HG02884 (cell line): ENCODE measurements around the gene KCNF1.
"Not testable (repeated sequence)": the region's sequence is repeated elsewhere in the genome, so short reads cannot be mapped to it uniquely, and the experiment has no call there.

Experiments used
- ATAC-seq: cut with Tn5 transposase; IDR thresholded peaks from one replicate; pipeline ENCODE4 v1.9.1; 2021; ENCODE audit warnings: mild to moderate bottlenecking, moderate library complexity; ENCODE audit not compliant: unreplicated experiment

The KCNF1 gene

DNA sequence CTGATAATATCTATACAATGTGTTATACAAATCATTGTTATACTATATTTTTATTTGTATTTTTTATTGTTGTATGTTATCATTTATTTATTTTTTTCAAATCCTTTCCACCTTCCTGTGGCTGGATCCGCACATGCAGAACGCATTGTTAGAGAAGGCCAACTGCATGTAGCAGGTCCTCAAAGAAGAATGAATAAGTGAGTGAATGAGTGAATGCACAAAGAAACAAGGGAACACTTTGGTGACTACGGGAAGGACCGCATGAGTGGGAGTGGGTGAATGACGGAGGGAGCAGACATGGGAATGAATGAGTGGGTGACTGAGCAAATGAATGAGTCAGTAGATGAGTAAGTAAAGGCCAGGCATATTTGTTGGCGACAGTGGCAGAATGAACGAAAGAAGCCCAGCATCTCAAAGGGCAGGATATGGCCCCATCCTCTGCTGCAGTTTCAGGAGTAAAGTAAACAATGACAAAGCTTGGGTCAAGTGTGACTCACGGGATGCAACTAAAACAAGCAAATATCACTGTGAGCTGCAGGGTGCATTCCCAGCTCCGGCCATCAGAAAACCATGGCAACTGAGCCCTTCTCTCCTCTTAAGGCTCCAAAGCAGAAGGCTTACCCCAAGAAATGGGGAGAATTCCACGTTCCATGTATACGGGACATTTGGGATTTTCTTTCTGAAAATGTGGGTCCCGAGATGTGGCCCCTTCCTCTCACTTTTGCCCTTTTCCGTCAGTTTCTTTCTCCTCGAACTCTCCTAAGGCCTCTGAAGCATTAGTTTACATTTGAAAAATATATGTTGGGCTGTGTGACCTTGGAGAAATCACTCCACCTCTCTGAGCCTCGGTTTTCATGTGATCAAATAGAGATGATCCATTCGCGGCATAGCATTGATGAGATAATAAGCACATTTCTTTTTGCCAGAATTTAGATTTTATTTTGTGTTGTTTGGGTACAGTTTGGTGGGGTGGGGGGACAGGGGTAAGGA lies 24.5 kb downstream of the KCNF1 start:
- ATAC-seq: no peak

DNA sequence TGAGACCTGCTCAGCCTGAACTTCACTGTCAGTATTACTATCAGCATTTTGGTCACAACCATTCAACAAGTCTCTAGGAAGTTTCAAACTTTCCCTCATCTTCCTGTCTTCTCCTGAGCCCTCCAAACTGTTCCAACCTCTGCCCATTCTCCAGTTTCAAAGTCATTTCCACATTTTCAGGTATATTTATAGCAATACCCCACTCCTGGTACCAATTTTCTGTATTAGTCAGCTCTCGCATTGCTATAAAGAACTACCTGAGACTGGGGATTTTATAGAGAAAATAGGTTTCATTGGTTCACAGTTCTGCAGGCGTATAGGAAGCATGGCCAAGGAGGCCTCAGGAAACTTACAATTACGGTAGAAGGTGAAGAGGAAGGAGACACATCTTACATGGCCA lies 27.3 kb downstream of the KCNF1 start:
- ATAC-seq: no peak

DNA sequence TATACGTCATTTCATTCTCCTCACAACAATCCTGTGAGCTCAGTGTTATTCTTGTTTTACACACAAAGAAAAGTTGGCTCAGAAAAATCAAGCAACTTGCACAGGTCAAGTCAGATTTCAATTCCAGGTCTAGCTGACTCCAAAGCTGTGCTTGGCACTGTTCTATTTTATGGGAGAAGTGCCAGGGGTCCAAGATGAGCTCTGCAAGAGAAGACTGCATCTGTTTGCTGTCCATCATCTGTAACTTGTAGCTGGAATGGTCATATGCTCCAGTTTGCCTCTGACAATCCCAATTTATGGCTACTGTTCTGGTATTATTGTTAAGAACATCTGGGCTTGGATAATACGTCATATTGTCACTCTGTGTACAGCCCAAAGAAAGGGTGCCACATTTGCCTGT lies 28.9 kb downstream of the KCNF1 start:
- no peak for ATAC-seq

DNA sequence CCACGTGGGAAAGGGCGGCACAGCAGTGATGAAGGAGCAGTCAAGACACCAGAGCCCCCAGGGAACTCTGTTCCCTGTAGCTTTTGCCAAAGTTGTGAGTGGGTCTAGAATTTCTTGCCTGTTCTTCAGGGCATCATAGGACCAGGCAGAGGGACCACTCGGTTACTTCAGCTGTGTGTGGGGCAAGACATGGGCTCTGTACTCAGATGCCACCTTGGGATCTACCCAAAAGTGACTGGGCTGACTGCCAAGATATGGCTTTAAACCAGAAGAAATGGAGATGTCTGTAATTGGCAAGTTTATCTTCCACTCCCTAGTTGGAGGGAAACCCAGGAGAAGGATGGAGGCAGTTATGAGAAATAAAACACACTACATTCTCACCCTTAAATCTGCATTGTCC lies 29.6 kb downstream of the KCNF1 start:
- ATAC-seq: no peak

DNA sequence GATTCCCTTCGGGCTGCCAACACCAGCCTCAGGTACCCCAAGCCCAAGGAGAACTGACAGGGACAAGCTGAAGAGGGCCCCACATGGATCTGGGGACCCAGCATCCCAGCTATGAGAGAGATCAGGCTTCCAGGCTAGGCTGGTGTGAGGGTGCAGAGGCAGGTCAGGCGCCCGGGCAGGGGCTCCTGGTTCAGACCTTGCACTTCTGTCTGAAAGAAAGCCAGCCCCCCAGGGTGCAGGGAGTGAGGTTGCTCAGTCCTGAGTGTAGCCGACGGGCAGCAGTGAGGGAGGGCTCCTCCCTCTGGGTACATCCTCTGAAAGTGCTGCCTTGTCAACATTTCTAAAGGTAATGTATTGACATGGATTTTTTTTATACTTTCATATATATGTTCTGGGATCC lies 33.1 kb downstream of the KCNF1 start:
- no peak for ATAC-seq

DNA sequence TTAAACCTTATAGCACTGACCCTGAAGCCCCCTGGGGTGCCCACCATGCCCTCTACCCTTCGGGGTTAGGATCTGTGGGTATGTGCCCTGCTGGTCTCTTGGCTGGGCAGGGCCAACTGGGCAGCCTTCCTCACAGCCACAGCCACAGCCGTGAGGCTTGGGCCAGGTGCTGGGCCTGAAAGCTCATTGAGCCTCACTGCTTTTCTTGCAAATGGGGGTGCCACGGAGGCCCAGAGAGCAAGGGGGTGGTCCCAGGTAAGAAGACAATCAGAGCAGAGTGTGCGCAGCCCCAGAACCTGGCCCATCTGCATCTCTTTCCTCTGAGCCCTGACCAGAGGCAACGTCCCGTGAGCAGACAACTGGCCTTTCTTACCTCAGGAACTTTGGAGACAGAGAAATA lies 34.7 kb downstream of the KCNF1 start:
- ATAC-seq: no peak

DNA sequence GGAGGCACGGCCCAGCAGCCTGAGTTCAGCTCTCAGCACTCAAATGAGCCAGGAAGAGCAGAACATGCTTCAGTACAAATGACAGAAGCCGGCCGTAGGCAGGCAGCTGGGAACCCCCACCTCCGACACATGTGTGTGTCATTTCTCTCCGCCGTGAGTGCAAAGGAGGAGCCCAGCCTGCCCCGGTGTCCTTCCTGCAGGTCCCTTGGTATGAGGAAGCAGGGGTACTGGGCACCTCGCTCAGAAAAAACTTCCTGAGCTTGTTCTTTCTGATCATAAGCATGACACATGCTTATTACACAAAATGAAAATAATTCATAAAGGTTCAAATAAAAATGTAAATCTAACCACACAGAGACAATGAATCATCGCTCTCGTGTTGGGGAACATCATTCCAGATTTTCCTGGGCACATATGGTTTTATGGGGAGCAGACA lies 35.3 kb downstream of the KCNF1 start:
- no peak for ATAC-seq

DNA sequence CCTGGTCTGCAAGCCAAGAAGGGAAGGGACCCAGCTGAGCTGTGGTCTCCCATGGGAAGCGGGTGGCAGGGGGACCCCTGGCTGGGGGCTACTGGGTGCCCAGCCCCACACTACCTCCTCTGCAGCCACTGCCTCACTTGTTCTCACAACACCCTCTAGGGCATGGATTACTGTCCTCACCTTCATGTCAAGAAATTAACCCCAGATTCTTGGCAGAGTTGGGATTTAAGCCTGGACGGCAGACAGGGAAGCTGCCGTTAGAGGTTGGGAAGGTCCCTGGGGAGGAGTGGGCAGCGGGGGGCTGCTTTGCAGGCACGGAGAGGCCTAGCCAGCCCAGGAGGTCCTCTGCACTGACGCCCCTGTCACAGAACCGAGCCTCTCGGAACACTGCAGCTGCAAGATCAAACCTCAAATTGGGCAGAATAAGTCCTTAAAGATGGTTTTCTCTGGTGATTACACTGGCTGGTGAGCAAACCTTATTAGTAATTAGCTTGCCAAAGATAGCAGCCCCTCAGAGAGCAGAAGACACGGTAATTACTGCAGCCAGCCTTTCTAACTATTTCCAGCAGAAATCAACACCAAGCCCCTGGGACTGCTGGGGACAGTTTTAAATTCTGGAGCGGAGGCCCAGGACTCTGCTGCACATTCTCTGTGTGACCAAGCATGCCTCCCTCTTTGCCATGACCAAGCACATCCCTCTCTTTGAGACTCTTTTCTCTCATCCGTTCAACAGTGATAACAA lies 35.9 kb downstream of the KCNF1 start:
- ATAC-seq: no peak

DNA sequence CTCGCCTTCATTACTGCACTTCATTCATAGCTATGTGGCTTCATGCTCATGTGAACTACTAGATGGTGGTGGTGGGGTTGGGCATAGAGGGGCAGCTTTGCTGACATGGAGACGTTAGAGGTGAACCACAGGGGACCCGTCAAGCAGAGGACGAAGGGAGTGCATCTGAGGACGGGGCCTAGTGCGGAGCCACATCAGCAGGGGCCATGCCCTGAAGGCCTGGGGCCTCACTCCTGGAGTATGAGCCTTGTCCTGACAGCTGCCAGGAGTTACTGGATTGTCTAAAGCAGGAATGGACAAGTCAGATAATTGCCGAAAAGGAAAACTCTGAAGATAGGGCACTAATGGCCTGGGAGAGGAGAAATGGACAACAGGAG lies 36.4 kb downstream of the KCNF1 start:
- no peak for ATAC-seq

DNA sequence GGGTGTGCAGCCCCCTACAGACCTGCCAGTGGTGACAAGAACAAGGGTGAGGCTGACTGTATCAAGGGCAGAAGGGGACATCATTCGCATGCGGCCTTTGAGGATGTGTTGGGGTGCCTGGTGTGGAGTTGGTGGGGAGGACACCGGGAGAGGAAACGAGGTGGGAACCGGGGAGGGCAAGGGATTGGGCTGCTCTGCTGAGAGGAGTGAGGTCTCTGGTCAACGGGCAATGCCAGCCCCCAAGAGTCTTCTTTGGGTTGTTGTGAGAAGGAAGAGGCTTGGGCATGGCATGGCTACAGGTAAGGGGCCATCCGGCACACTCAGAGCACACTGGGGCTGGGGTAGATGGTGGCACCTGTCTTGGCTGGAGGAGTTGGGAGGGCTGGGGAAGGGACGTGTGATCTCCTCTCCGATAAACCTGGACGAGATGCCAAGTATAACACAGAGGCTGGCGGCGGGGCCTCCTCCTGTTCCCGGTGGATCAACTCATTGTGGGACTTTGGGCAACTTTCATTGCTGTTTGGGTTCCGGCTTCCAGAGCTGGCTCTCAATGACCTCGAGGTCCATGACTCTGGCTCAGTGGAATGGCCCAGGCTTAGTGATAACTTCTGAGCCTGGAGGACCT lies 37.0 kb downstream of the KCNF1 start:
- no peak for ATAC-seq

DNA sequence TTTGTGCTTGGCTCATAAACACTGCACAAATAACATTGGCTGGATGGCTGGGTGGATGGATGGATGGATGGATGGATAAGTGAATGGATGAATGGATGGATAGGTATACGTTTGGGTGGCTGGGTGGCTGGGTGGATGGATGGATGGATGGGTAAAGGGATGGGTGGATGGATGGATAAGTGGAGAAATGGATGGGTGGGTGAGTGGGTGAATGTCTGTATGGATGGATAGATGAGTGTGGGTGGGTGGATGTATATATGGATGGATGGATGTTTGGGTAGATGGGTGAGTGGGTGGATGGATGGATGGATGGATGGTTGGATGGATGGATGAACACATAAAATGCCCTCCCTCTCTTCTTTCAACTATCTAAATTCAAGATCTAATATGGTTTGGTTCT lies 38.1 kb downstream of the KCNF1 start:
- ATAC-seq: no peak

DNA sequence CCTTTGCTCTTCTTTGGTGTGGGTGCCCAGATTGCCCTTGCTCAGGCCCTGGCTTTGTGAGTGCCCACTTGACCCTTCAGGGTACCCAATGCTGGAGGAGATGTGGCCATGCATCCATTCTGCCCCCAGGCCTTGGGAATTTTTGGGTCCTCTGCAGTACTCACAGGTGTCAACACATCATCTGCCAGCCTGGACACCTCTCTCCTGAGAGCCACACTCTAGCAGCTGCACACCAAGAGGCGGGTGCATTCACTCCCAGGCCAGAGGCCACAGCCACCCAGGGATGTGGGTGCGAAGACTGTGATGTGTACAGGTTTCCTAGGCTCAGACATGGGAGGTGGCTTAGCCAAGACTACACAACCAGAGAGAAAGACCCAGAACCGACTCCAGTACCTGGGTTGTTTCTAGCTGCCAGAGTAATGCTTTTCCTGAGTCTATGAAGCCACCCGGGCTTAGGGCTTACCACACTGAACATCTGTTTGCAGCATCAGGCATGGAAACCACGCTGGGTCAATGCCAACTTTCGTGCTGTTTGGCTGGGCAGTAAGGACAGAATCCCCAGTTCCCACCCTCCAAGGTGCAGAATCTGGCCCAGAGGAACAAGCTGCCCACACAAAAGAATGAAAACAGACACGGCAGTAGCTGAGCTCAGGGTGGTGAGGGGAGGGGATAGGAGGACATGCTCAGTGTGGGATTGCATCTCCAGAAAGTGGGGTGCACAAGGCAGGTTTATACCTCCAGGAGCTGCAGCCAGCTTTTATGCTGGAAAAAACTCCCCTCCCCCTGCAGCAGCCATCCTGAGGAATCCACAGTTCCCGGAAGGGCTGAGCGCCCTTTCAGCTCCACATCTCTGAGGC lies 40.1 kb downstream of the KCNF1 start:
- no peak for ATAC-seq

DNA sequence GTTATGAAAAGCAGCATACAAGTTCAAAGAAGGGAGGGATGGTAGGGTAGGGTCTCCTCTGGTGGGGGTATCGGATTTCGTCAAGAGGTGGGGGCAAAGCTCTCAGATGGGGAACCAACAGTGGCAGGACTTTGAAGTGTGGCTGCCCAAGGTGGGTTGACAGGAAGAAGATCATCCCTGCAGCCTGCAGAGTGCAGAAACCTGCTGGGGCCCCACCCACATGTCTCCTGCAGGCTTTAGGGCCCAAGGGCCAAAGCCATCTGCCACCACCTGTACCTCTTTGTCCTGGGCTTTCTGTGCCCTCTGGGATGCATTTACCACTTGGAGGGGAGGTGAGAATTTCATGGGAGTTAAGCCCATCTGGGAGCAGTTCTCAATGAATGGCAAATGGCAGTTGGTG lies 42.7 kb downstream of the KCNF1 start:
- ATAC-seq: no peak

DNA sequence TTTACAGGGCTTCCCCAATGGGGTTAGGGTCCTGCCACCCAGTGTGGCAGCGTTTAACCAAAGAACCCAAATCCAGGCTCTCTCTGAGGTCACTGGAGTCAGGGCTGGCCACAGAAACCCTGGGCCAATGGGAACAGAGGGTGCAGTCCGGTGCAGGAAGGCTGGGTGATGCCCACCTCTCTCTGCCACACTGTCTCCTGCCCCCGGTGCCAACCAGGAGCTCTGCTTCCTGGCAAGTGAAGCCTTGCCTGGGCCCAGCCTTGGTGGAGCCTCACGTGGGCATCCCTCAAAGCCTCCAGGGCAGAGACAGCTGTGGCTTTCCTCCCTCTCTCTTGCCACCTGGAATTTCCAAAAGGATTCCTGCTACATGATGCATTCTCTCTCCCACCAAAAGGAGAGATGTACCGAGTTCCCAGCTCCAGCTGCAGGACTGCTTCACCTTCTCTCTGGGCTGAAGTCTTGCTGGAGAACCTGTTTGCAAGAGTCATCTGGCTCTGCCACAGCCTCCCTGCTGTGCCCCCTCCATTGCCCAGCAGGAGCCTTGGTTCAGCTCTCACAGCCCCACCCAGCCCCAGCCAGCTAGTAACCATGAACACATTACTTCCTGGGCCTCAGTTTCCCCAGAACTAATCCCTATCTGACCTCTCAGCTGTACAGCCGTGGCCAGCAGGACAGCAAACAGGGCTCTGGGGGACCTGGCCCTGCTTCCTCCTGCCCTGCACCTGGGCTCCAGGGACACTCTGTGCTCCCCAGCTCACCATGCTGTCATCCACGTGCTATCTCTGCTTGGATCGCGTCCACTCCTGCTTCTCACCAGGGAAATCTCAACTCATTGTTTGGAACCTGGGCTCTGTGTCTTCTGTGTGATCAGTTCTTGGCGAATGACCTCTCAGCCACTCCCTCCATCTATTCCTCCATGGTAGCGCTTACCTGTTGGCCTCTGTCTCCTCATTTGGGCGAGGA lies 43.4 kb downstream of the KCNF1 start:
- no peak for ATAC-seq

DNA sequence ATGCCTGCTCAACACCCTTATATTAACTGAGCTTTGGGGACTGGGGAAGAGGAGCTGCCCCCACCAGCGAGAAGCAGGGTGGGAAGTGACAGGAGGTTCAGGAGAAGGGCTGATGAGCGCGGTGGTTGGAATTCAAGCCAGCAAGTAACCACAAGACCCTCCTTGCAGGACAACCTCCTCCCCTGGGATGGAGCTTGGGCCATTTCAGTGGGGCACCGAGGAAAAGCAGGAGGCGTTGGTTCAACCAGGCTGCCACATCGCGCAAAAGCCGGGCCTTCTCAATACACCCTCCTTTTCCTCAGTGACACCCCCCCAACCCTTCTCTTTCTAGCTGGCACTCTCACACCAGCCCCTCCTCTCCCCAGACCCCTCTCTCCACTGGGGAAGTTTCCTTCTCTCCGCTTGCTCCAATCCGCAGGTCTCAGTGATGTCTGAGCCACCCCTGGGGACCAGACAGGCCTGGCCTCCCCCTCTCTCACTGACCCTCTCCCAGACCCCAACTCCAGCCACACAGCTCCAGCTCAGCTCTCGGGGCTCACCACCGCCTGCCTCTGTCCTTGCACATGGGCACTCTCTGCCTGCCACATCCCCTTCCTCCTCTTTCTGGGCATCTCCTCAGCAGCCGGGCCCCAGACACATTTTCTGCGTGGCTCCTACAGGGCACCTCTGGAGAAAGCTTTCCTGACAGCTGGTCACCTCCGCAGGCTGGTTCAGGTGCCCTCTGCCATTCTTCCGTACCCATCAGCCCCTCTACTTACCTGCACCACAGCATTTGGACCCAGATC lies 44.5 kb downstream of the KCNF1 start:
- ATAC-seq: no peak

DNA sequence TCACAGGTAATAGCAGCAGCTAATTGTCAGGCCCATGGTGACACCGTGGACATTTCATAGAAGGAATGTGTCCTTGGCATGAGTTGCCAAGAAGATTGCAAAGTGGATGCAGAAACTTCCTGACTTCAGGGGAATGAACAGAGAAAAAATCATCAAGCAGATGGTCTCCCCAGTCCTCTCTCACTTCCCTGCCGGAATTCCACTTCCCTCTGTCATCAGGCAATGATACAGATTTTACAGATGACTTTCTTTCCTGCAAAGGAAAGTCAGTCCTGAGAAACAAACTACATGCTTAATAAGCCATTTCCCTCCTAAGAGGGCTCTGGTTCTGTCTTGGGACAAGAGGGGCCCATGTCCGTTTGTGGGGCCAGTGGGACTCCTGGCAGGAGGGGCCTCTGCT lies 45.7 kb downstream of the KCNF1 start:
- ATAC-seq: no peak

DNA sequence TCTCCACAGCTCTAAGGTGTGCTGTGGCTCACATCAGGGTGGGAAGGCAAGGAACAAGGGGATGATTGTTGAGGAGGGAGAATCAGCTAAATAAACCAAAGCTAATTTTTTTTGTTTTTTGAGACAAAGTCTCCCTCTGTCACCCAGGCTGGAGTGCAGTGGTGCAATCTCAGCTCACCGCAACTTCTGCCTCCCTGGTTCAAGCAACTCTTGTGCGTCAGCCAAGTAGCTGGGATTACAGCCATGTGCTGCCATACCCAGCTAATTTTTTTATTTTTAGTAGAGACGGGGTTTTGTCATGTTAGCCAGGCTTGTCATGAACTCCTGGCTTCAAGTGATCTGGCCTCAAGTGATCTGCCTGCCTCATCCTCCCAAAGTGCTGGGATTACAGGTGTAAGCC lies 46.7 kb downstream of the KCNF1 start:
- not testable (repeated sequence) for ATAC-seq

DNA sequence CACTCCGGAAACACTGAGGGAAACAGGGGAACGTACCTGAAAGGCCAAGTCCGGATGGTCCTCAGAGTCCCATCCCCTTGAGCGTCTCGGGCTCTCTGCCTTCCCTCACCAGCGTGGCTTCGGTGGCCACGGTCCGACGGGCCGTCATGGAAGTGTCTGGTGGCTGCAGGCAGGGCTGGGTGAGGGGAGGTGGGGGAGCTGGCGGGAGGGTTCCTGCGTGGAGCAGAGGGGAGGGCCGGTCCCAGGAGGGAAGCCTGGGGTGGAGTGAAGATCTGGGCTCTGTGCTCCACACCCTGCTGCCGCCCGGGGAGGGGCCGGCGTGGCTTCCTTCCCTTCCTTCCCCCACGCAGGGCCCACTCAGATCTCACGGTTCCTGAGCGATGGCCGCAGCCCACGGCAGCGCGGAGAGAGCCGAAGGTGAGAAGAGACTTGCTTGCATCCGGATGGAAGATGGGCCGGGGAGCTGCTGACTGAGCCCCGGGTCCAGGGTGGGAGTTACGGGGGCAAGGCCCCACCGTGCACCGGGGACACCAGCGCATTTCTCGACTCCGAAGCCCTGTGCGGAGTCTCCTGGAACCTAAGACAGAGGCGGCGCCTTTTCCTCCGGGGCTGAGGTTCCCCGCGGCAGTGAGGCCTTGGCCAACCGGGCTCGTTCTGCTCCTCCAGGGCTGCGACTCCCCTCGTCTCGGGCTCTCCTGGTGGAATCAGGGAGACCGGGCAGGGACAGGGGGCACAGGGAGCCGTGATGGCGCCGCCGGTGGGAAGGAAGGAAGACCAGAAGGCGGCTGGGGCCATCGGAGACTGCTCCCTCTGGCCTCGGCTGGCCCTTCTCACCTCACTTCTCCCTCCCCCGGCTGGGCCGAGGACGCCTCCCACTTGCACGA lies 49.1 kb downstream of the KCNF1 start:
- ATAC-seq: no peak
